Body of pancreas (tissue), 4 donors: ENCODE data around the gene COPB2.

Experiments
- CTCF ChIP-seq, 7 experiments: fragments of 450-650 bp in 4 of 7; fragments of 200-600 bp in 3 of 7; sonication (generic) in 3 of 7; IDR thresholded peaks; one replicate each; pipeline ENCODE4 v1.5.1; 2016 to 2019; ENCODE audit warnings: antibody characterized with exemption in 7 of 7
- POLR2A ChIP-seq, 3 donors: fragments of 450-650 bp; IDR thresholded peaks; one replicate each; pipeline ENCODE4 v1.6.1; 2016; ENCODE audit warnings: antibody characterized with exemption in 3 of 3, mild to moderate bottlenecking in 2 of 3

GRCh38 chr3:139323146-139323545, 66.3 kb downstream of the COPB2 start:
- TF ChIP-seq CTCF (IDR thresholded peaks at IDR 0.05) = no peak
- no peak for TF ChIP-seq POLR2A (IDR thresholded peaks at IDR 0.05)
